Type B pancreatic cell (in vitro differentiated cells): ENCODE data around the gene BMP10. TPM values are rescaled to one million over a fixed set of nuclear protein-coding genes. Genes with fewer than 3 reads are reported as not detected.

ENCODE experiments used
- DNase-seq: peaks from one replicate; pipeline ENCODE4 v3.0.0; 2021; ENCODE audit warnings: mixed read lengths; ENCODE audit not compliant: unreplicated experiment; ENCODE audit errors: extremely low spot score
- H3K27ac Mint-ChIP-seq: 2 replicates; pipeline ENCODE4 v1.8.0; 2021; ENCODE audit warnings: mild to moderate bottlenecking, mixed read lengths
- H3K27me3 Mint-ChIP-seq: 2 replicates; pipeline ENCODE4 v1.8.0; 2021; ENCODE audit warnings: mixed read lengths
- H3K36me3 Mint-ChIP-seq: 2 replicates; pipeline ENCODE4 v1.8.0; 2021; ENCODE audit warnings: mixed read lengths
- H3K4me1 Mint-ChIP-seq: one replicate; pipeline ENCODE4 v1.8.0; 2021; ENCODE audit warnings: mixed read lengths; ENCODE audit not compliant: unreplicated experiment
- H3K4me3 Mint-ChIP-seq: 2 replicates; pipeline ENCODE4 v1.8.0; 2021; ENCODE audit warnings: mild to moderate bottlenecking, mixed read lengths
- H3K9me3 Mint-ChIP-seq: 2 replicates; pipeline ENCODE4 v1.8.0; 2021; ENCODE audit warnings: mixed read lengths
- CTCF ChIP-seq: fragments of 200-600 bp; sonication (generic); conservative IDR thresholded peaks from 2 replicates; pipeline ENCODE4 v1.5.0; 2021; ENCODE audit warnings: antibody characterized with exemption, mild to moderate bottlenecking
- total RNA-seq: library from RNA; stranded (reverse); gene quantifications from 2 replicates; pipeline ENCODE4 v1.2.1, GENCODE V29; 2021; ENCODE audit warnings: low replicate concordance

The BMP10 gene
- total RNA-seq, 1 donor from 2014 or later: 0.36 TPM

- Mint-ChIP-seq H3K9me3 (no peaks in the 10 kb centered on the region), H3K36me3 (no peaks in the 10 kb centered on the region), H3K27me3 (no peaks in the 10 kb centered on the region), H3K4me1 (peaks cover 3% of the 10 kb centered on the region), H3K4me3 (no peak overlapping the region), H3K27ac (peak overlapping the region; percentile 1)
- DNase-seq: no peak
- peak; percentile 88 for TF ChIP-seq CTCF
Observed at GRCh38 chr2:68909793-68910674, 38.8 kb upstream of the BMP10 start.

- Mint-ChIP-seq H3K4me1 (peaks cover 3% of the 10 kb centered on the region), H3K9me3 (no peaks in the 10 kb centered on the region), H3K27me3 (no peaks in the 10 kb centered on the region), H3K36me3 (no peaks in the 10 kb centered on the region), H3K4me3 (no peak overlapping the region), H3K27ac (peak overlapping the region; percentile 76)
- DNase-seq: no peak
- TF ChIP-seq CTCF: no peak
Observed at GRCh38 chr2:68908392-68908970, 37.3 kb upstream of the BMP10 start.

GRCh38 chr2:68907920-68908253, 36.7 kb upstream of the BMP10 start:
- Mint-ChIP-seq H3K36me3 (no peaks in the 10 kb centered on the region), H3K27me3 (no peaks in the 10 kb centered on the region), H3K4me3 (no peak overlapping the region), H3K9me3 (no peaks in the 10 kb centered on the region), H3K4me1 (peaks cover 3% of the 10 kb centered on the region), H3K27ac (peak overlapping the region; percentile 76)
- no peak for DNase-seq
- TF ChIP-seq CTCF: no peak

- peaks cover 3% of the 10 kb centered on the region for H3K4me1 Mint-ChIP-seq
- H3K4me3 Mint-ChIP-seq: no peak overlapping the region
- DNase-seq: no peak
Observed at GRCh38 chr2:68907232-68907919, 36.2 kb upstream of the BMP10 start.

GRCh38 chr2:68906716-68907115, 35.5 kb upstream of the BMP10 start:
- Mint-ChIP-seq H3K4me1 (peaks cover 3% of the 10 kb centered on the region), H3K27me3 (no peaks in the 10 kb centered on the region), H3K36me3 (no peaks in the 10 kb centered on the region), H3K9me3 (peaks cover 2% of the 10 kb centered on the region), H3K27ac (no peak overlapping the region), H3K4me3 (no peak overlapping the region)
- no peak for TF ChIP-seq CTCF
- DNase-seq: no peak

More at GRCh38 chr2:68907232-68907919, 36.2 kb upstream of the BMP10 start:
- no peak for TF ChIP-seq CTCF
- no peaks in the 10 kb centered on the region for H3K36me3 Mint-ChIP-seq
- H3K9me3 Mint-ChIP-seq: no peaks in the 10 kb centered on the region
- no peaks in the 10 kb centered on the region for H3K27me3 Mint-ChIP-seq
- H3K27ac Mint-ChIP-seq: peak overlapping the region; percentile 76
